ENCODE measurements around the gene PTMA.
"Not testable (repeated sequence)": the region's sequence is repeated elsewhere in the genome, so short reads cannot be mapped to it uniquely, and the experiment has no call there.

Gene PTMA

GRCh38 chr2:231717281-231718171 lies 9.2 kb downstream of the PTMA start:
- no peak for DNase-seq

GRCh38 chr2:231718799-231719198 lies 10.5 kb downstream of the PTMA start:
- no peak for DNase-seq

DNA sequence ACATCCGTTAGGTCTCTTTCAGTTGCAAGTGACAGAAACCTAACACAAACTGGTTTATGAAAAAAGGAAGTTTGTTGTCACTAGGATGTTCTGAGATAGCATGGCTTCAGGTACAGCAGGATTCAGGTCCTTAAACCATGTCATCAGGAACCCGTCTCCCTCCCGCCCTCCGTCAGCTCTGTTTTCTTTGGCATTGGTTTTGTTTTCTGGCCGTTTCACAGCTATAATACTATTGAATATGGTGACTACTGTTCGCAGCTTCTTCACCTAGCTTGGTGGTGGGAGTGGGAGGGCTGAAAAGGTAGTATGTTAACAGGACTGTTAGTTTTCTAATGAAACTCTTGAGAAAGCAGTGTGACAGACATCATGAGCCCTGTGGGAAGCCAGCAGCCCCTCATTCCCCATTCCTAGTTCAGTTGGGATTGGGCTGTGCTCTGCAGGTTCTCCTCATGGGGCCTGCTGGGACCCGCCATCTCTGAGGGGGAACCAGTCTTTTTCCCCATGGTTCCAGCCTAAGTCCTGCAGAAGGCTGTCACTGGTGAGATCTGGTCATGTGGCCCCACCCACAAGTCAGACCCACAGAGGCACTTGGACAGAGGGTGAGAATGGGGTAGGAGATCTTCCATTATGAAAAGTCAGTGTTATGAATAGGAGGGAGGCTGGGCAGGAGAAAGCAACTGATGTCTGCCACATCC lies 12.1 kb downstream of the PTMA start:
- DNase-seq, result no peak

DNA sequence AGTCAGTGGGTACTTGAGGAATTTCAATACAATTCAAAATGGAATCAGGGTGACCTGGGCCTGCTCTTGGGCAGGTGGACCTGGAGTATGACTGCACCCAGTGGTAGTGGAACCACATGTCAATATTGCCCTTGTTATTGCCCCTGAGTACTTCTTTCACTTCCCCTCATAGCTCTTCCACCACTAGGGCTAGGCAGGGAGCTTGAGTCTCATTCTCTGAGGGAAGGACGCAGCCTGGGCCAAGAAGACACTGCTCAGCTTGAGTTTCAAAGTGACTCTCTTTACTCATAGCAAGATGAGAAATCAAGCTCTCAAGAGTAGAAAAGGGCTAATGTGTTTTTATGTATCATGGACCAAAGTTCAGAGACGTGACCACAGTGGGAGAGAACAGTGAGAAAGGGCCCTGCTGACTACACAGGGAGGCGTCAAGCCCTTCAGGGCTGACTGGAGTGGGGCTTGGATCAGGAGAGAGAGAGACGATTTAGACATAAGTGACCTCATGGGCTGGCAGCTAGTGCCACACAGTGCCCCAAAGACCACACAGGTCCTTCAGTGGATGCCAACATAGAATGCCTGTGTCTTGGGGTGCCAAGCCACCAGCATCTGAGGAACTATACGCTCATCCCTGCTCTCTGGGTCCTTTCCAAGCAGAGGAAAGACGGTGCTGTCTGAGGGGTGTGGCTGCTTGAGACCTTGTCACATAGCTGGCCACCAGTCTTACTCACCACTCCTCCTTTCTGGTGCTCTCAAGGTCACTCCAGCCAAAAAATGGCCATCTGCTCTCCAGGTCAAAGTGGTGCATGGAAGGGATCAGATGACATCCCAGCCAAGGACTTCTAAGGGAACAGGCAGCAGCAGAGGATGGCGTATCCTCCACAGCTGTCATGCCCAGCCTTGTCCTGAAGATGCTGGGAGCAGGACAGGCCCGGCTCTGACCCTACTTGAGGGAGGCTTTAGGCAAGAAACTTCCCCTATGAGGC lies 13.0 kb downstream of the PTMA start:
- no peak for DNase-seq

DNA sequence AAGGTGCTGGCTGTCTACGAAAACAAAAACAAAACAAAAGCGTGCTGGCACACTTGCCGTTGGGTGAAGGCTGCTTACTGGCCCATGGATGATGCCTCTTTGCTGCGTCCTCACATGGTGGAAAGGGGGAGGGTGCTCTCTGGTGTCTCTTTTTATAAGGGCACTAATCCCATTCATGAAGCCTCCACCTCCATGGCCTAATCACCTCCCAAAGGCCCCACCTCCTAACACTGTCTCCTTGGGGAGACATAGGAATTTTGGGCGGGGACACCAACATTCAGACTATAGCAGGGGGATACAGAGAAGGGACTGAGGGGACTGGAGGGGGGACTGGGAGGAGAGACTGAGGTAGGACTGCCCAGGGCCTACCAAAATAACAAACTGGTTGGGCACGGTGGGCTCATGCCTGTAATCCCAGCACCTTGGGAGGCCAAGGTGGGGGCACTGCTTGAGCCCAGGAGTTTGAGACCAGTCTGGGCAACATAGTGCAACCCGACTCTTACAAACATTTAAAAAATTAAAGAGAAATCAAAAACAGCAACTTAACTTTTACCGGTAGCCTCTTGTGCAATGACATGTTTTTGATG lies 14.5 kb downstream of the PTMA start:
- no peak for DNase-seq

DNA sequence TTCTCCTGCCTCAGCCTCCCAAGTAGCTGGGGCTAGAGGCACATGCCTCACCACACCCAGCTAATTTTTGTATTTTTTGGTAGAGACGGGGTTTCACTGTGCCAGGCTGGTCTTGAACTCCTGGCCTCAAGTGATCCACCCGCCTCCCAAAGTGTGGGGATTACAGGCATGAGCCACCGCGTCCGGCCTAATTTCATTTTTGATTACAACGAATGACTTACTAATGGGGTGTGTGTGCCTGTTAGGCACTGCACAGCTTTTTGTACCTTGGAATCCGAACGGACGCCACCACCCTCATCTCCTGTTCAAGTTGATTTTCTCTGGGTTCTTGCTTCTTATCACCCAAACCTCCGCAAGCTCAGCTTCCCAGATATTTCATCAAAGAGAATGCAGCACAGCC lies 17.2 kb downstream of the PTMA start:
- DNase-seq, result no peak

- no peak for DNase-seq
Observed at GRCh38 chr2:231726276-231726675, 18.0 kb downstream of the PTMA start.

- no peak for DNase-seq
Observed at GRCh38 chr2:231727621-231728020, 19.3 kb downstream of the PTMA start.

DNA sequence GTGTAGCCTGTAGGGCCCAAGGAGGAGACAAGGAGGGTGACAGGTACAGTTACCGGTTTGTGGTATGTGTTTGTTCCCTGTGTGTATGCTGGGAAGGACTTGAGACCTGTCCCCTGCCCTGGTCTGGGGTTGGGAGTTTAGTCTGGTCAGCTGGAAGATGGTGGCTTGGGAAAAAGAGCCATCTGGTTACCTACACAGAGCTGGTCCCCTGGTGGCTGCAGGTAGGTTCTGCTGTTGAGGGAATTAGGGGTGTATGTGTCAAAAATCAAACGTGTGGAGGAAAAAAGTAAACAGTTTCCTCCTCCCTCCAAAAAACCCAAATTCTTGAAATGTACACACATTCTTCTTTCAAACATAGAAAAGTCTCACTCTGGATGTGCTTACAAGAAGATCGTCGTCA lies 24.3 kb downstream of the PTMA start:
- no peak for DNase-seq

- DNase-seq, result no peak
Observed at GRCh38 chr2:231737761-231738160, 29.4 kb downstream of the PTMA start.

- no peak for DNase-seq
Observed at GRCh38 chr2:231743376-231744116, 35.2 kb downstream of the PTMA start.

DNA sequence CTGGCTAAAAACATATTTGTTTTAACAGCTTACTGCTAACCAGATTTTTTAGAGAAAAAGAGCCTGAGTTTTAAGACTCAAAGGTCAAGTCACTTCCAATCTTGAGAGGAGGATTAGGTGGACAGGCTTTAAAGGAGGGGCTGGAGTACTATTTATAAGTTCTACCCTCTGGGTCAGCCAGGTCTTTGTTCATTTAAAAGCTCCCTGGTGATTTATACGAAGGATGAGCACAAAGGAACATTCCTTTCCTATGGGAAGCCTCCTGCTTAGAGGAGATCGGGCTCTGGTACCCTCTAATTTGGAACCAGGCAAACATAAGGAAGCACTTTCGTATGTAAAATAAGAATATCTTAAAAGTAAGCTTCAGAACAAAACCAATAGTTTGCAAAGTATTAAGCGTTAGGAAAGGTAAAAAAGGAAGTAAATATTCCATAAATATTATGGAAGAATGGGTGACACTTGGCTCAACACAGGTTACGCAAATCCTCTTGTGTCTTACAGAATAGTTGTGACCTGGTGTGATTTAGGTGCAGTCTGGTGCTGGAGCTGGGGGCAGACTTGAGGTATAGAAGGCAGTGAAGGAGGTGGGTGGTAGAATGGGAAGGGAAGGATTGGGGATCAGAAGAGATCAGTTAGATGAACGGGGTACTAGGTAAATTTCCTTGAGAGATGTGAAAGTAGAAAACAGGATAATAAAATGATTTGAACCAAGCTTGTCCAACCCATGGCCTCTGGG lies 37.1 kb downstream of the PTMA start:
- DNase-seq, result no peak

DNA sequence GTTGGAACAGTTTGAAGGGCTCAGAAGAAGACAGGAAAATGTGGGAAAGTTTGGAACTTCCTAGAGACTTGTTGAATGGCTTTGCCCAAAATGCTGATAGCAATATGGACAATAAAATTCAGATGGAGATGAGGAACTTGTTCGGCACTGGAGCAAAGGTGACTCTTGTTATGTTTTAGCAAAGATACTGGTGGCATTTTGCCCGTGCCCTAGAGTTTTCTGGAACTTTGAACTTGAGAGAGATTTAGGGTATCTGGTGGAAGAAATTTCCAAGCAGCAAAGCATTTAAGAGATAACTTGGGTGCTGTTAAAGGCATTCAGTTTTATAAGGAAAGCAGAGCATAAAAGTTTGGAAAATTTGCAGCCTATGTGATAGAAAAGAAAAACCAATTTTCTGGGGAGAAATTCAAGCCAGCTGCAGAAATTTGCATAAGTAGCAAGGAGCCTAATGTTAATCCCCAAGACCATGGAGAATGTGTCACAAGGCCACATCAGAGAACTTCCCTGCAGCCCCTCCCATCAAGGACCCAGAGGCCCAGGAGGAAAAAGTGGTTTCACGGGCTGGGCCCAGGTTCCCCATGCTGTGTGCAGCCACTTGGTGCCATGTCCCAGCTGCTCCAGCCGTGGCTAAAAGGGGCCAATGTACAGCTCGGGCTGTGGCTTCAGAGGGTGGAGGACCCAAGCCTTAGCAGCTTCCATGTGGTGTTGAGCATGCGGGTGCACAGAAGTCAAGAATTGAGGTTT lies 40.0 kb downstream of the PTMA start:
- DNase-seq, result not testable (repeated sequence)

- DNase-seq, result not testable (repeated sequence)
Observed at GRCh38 chr2:231749016-231749415, 40.7 kb downstream of the PTMA start.

DNA sequence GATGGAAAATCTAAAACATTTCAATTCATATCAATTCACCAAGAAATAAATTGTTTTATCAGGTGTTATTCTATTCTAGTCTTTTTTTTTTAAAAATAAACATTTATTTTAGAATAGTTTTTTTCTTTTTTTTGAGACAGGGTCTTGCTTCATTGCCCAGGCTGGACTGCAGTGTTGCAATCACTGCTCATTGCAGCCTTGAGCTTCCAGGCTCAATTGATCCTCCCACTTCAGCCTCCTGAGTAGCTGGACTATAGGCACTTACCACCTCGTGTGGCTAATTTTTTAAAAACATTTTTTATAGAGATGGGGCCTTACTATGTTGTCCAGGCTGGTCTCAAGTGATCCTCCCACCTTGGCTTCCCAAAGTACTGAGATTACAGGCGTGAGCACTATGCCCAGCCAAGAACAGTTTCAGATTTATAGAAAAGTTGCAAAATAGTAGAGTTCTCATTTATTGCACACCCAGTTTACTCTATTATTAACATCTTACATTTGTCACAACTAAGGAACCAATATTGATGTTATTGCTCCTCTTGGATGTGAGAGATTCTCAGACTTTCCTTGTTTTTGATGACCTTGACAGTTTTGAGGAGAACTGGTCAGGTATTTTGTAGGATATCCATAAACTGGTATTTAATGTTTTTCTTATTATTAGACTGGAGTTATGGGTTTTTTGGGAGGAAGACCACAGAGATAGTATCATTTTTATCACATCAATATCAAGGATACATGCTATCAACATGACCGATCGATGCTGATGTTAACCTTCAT lies 42.9 kb downstream of the PTMA start:
- DNase-seq, result no peak

DNA sequence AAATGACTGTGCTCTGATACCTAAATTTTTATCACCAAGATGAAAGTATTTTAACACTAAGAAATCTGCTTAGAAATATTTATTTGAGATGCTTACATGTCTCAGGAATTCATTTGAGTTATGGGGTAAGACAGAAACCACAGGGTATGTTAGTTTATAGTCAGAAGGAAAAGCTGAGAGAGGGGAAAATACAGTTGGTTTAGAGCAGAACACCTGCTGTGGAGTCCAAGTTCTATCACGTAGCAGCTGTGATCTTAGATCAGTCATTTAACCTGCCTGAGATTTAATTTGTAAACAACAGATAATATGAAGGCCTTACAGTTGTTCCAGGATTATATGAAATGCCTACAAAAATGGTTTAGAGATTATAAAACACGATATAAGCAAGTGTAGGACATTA lies 43.7 kb downstream of the PTMA start:
- no peak for DNase-seq

DNA sequence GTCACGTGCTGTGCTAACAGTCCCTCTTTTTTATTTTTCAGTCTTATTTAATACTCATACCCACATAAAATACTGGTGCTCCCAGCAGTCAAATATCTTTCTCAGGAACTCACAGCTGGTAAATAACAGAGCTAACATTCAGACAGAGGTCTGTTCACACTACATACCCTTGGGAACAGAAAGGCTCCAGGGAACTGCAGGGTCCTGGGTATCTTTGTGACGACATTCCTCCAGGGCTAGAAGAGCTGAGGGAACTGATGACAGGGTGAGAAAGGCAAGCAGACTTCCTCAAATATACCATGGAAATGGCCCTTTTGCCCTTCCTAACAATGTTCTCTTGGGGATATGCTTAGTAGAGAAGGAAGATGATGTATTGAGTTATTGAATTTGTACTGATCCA lies 53.4 kb downstream of the PTMA start:
- DNase-seq, result no peak
